Heart left ventricle (tissue), 16 donors: Measurements from ENCODE around the gene EIF2B2. TPM values are rescaled to one million over a fixed set of nuclear protein-coding genes. Genes with fewer than 3 reads are reported as not detected.

ENCODE experiments used
- ATAC-seq, 4 donors: fragments of 200-7000 bp; cut with Tn5 transposase; one replicate each; pipeline ENCODE4 v1.9.1; 2020 to 2022; ENCODE audit warnings: moderate library complexity in 4 of 4, mild to moderate bottlenecking in 3 of 4, moderate number of reproducible peaks in 1 of 4
- DNase-seq, 5 donors: peaks; one replicate each; pipeline ENCODE4 v3.0.0-alpha.2; 2020
- H3K27ac ChIP-seq, 12 donors: fragments of 200-600 bp; sonication (generic) in 4 of 12; one replicate each; pipeline versions ENCODE4 v1.5.0 to v1.8.0; 2016 to 2022; ENCODE audit warnings: mild to moderate bottlenecking in 2 of 12
- H3K27me3 ChIP-seq, 9 donors: fragments of 200-600 bp; sonication (generic) in 2 of 9; one replicate each; pipeline versions ENCODE4 v1.5.1 to v1.8.0; 2016 to 2022; ENCODE audit warnings: mild to moderate bottlenecking in 3 of 9
- H3K36me3 ChIP-seq, 9 donors: fragments of 200-600 bp; sonication (generic) in 2 of 9; one replicate each; pipeline versions ENCODE4 v1.5.0 to v1.8.0; 2018 to 2022; ENCODE audit warnings: mild to moderate bottlenecking in 2 of 9
- H3K4me1 ChIP-seq, 12 donors: fragments of 200-600 bp; sonication (generic) in 4 of 12; one replicate each; pipeline versions ENCODE4 v1.5.0 to v1.8.0; 2016 to 2022; ENCODE audit warnings: mild to moderate bottlenecking in 3 of 12
- H3K4me3 ChIP-seq, 12 donors: fragments of 200-600 bp; sonication (generic) in 4 of 12; one replicate each; pipeline versions ENCODE4 v1.5.0 to v1.8.0; 2017 to 2022; ENCODE audit warnings: mild to moderate bottlenecking in 9 of 12, moderate library complexity in 4 of 12
- H3K9me3 ChIP-seq, 12 donors: fragments of 200-600 bp; sonication (generic) in 4 of 12; one replicate each; pipeline versions ENCODE4 v1.5.0 to v1.8.0; 2016 to 2022; ENCODE audit warnings: mild to moderate bottlenecking in 1 of 12
- CTCF ChIP-seq, 12 donors: fragments of 200-600 bp; sonication (generic) in 4 of 12; IDR thresholded peaks; one replicate each; pipeline versions ENCODE4 v1.5.0 to v1.8.0; 2018 to 2022; ENCODE audit warnings: antibody characterized with exemption in 12 of 12, mild to moderate bottlenecking in 5 of 12
- POLR2A ChIP-seq, 2 donors: fragments of 450-650 bp; IDR thresholded peaks; one replicate each; pipeline ENCODE4 v1.6.1; 2017; ENCODE audit warnings: antibody characterized with exemption in 2 of 2, mild to moderate bottlenecking in 2 of 2, moderate library complexity in 2 of 2
- WGBS, 4 donors: extraction: QIAGEN DNeasy Blood & Tissue Kit in 2 of 4; methylation state at CpG; one replicate each; pipeline versions ENCODE4 v1.1.5 to v1.1.7; 2013 to 2018; 5-methylcytosine and 5-hydroxymethylcytosine counted together
- intact Hi-C, 10 donors: fragments of 100-400 bp; cut with DNase I; formaldehyde crosslinking; loops; one replicate each; pipeline versions ENCODE4 v1.11.1 to v1.14.2; 2022
- polyA plus RNA-seq, 2 donors: library from polyadenylated mRNA; stranded (reverse); fragments of 200-250 nt; gene quantifications; one replicate each; pipeline ENCODE4 v1.2.3, GENCODE V29; 2013
- total RNA-seq, 9 donors: library from RNA; depleted of rRNA in 2 of 9; stranded (reverse); fragments of >200 nt in 2 of 9; fragmentation: NEBNext Ultra II Directional in 3 of 9; extraction: Animal tissue kit (Norgen Biotek cat#: 25700) in 3 of 9; gene quantifications; one replicate each; pipeline versions ENCODE4 v1.1.0 to v1.2.4, GENCODE V29; 2016 to 2023
- donor health status: ischemic (EF 13 %, LVEDD 7.1; RV severe dilation, severe dysfunction).
- donor health status: healthy with polysubstance abuse.
- donor health status: DM: no; HTN: yes; CAD: no.
- donor health status: DM: no; HTN: no; CAD: no.
- donor health status: ischemic (EF 25% LVEDD 6.9; RV normal size, moderate dysfunction).
- donor health status: ischemic (EF 25% LVEDD 5.7; RV mildly dilated, moderate dysfunction).
- donor health status: healthy.
- donor health status: DM: yes; HTN: yes; CAD: no.
- donor health status: ischemic (EF 35%, LVEDD 5.7; RV mildly dilated, moderate dysfunction).
- donor health status: nonischemic (EF 11% LVEDD 7.7; RV severe dilation, severe dysfunction).
- donor health status: DM: yes; HTN: yes; CAD: no.
- donor health status: PGD.
- donor health status: ischemic (EF 29% LVEDD 5.4; RV normal size, mild dysfunction).
- donor health status: nonischemic (EF 23%, LVEDD 6.1; RV moderate dilation, normal function).

The EIF2B2 gene
- total and polyA plus RNA-seq, 11 donors = 16.0 to 68.8 (median 30.3) TPM

- Histone ChIP-seq H3K36me3 (peaks cover 4 to 100% (median 94%) of the 10 kb centered on the region in 9 donors), H3K4me3 (no peak overlapping the region), H3K27ac (no peak overlapping the region), H3K4me1 (peaks cover 0 to 11% (median 5%) of the 10 kb centered on the region in 12 donors), H3K27me3 (no peaks in the 10 kb centered on the region), H3K9me3 (no peaks in the 10 kb centered on the region)
- ATAC-seq (no peak), DNase-seq (no peak)
- no peak for TF ChIP-seq POLR2A (IDR thresholded peaks at IDR 0.05)
- TF ChIP-seq CTCF (IDR thresholded peaks at IDR 0.05) = no peak
- intact Hi-C loops = no loop called here
- 91 to 96% (median 93%) methylated on average over 3 of the region's 3 CpGs for WGBS, 4 donors
Measured at GRCh38 chr14:75018694-75019093, 16.0 kb downstream of the EIF2B2 start.

- TF ChIP-seq CTCF (IDR thresholded peaks at IDR 0.05) (peak in 10 of 12 donors; percentile 11 to 46 (median 35)), POLR2A (IDR thresholded peaks at IDR 0.05) (no peak)
- 62 to 76% (median 68%) methylated on average over 8 of the region's 8 CpGs for whole genome bisulfite sequencing, 4 donors
- DNase-seq (peak in 4 of 5 donors; percentile 26 to 84 (median 54)), ATAC-seq (peak; percentile 82 to 98 (median 96))
- H3K4me3 ChIP-seq = no peak overlapping the region
- peaks cover 0 to 6% (median 0%) of the 10 kb centered on the region in 12 donors for H3K4me1 ChIP-seq
- H3K27me3 ChIP-seq = no peaks in the 10 kb centered on the region
- H3K9me3 ChIP-seq = no peaks in the 10 kb centered on the region
- peak overlapping the region in 3 of 12 donors; percentile 1 to 44 (median 36) for H3K27ac ChIP-seq
- intact Hi-C loops = no loop called here
- peaks cover 4 to 100% (median 69%) of the 10 kb centered on the region in 9 donors for H3K36me3 ChIP-seq
Measured at GRCh38 chr14:75022655-75023054, 19.9 kb downstream of the EIF2B2 start.

GRCh38 chr14:75023108-75023507 is 20.4 kb downstream of the EIF2B2 start:
- no peaks in the 10 kb centered on the region for H3K27me3 ChIP-seq
- H3K4me1 ChIP-seq = peaks cover 0 to 6% (median 0%) of the 10 kb centered on the region in 12 donors
- intact Hi-C loops = no loop called here
- ATAC-seq (no peak), DNase-seq (no peak)
- peaks cover 4 to 100% (median 69%) of the 10 kb centered on the region in 9 donors for H3K36me3 ChIP-seq
- H3K9me3 ChIP-seq = no peaks in the 10 kb centered on the region
- peak overlapping the region in 3 of 12 donors; percentile 1 to 36 (median 21) for H3K27ac ChIP-seq
- WGBS, 4 donors = 91 to 100% (median 96%) methylated on average over 1 of the region's 1 CpG
- TF ChIP-seq POLR2A (IDR thresholded peaks at IDR 0.05) = no peak
- TF ChIP-seq CTCF (IDR thresholded peaks at IDR 0.05) = no peak
- no peak overlapping the region for H3K4me3 ChIP-seq

GRCh38 chr14:75025082-75025481 is 22.4 kb downstream of the EIF2B2 start:
- Histone ChIP-seq H3K4me1 (peaks cover 0 to 6% (median 0%) of the 10 kb centered on the region in 12 donors), H3K36me3 (peaks cover 0 to 100% (median 64%) of the 10 kb centered on the region in 9 donors), H3K27ac (peak overlapping the region in 1 of 12 donors; percentile 2), H3K27me3 (no peaks in the 10 kb centered on the region), H3K9me3 (no peaks in the 10 kb centered on the region), H3K4me3 (no peak overlapping the region)
- no peak for DNase-seq
- ATAC-seq = peak in 3 of 4 donors; percentile 34 to 53 (median 45)
- 58 to 62% (median 60%) methylated on average over 4 of the region's 4 CpGs for WGBS, 4 donors
- intact Hi-C loops = no loop called here
- TF ChIP-seq POLR2A (IDR thresholded peaks at IDR 0.05) = no peak
- no peak for TF ChIP-seq CTCF (IDR thresholded peaks at IDR 0.05)
